Adrenal gland (tissue), 5 donors: ENCODE results near the gene GEMIN2.

ENCODE experiments used
- CTCF ChIP-seq, 6 experiments: fragments of 450-650 bp in 4 of 6; fragments of 200-600 bp in 2 of 6; sonication (generic) in 1 of 6; IDR thresholded peaks; 1 replicate in 5 of 6; 2 replicates in 1 of 6; pipeline versions ENCODE4 v1.5.1 to v1.8.0; 2016 to 2021; ENCODE audit warnings: antibody characterized with exemption in 6 of 6, mild to moderate bottlenecking in 2 of 6, moderate library complexity in 1 of 6
- POLR2A ChIP-seq, 2 donors: fragments of 450-650 bp; IDR thresholded peaks; one replicate each; pipeline ENCODE4 v1.6.1; 2017; ENCODE audit warnings: antibody characterized with exemption in 2 of 2, mild to moderate bottlenecking in 2 of 2, moderate library complexity in 1 of 2
- donor health status: DM: no; HTN: no; CAD: no.

DNA sequence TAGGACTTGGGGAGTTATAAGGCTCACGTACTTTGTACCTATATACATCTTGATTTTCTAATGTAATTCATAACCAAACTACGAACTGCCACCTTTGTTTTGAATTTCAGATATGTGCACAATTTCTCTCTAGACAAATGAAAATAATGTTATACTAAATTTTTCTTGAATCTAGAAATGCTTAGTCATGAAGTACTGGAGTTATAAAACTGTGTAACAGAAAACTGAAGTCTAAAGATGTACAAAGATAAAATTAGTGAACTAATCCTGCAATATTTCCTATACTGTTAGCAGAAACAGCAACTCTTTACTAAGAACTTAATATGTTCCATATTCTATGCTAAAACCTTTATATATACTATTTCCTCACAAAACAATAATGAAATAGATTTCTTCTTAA lies 26.6 kb upstream of the GEMIN2 start:
- TF ChIP-seq CTCF (IDR thresholded peaks at IDR 0.05): no peak
- no peak for TF ChIP-seq POLR2A (IDR thresholded peaks at IDR 0.05)
